ENCODE results near the gene AZIN2.
A peak's percentile ranks its signal among the peaks of the same experiment; 100 is the strongest.
"Not testable (repeated sequence)": the region's sequence is repeated elsewhere in the genome, so short reads cannot be mapped to it uniquely, and the experiment has no call there.

Gene AZIN2

GRCh38 chr1:33092438-33092837 is 11.5 kb downstream of the AZIN2 start:
- no peak for DNase-seq (ENCODE audit: extremely low spot score, insufficient read length, low read depth)
- FAIRE-seq = no peak

GRCh38 chr1:33093004-33093403 is 12.1 kb downstream of the AZIN2 start:
- FAIRE-seq (no peak), DNase-seq (ENCODE audit: extremely low spot score, insufficient read length, low read depth) (no peak)

- no peak for DNase-seq (ENCODE audit: extremely low spot score, insufficient read length, low read depth)
- no peak for FAIRE-seq
Measured at GRCh38 chr1:33094486-33094885, 13.5 kb downstream of the AZIN2 start.

- no peak for DNase-seq (ENCODE audit: extremely low spot score, insufficient read length, low read depth)
- FAIRE-seq = peak; percentile 74
Measured at GRCh38 chr1:33094971-33095604, 14.1 kb downstream of the AZIN2 start.

- no peak for DNase-seq (ENCODE audit: extremely low spot score, insufficient read length, low read depth)
- FAIRE-seq = no peak
Measured at GRCh38 chr1:33096363-33097005, 15.5 kb downstream of the AZIN2 start.

- DNase-seq (ENCODE audit: extremely low spot score, insufficient read length, low read depth) (no peak), FAIRE-seq (no peak)
Measured at GRCh38 chr1:33097137-33097611, 16.2 kb downstream of the AZIN2 start.

GRCh38 chr1:33097762-33098161 is 16.8 kb downstream of the AZIN2 start:
- FAIRE-seq (no peak), DNase-seq (ENCODE audit: extremely low spot score, insufficient read length, low read depth) (no peak)

- DNase-seq (ENCODE audit: extremely low spot score, insufficient read length, low read depth) (no peak), FAIRE-seq (no peak)
Measured at GRCh38 chr1:33098371-33098770, 17.4 kb downstream of the AZIN2 start.

GRCh38 chr1:33099290-33100118 is 18.6 kb downstream of the AZIN2 start:
- DNase-seq (ENCODE audit: extremely low spot score, insufficient read length, low read depth) = no peak
- FAIRE-seq = peak; percentile 67

- not testable (repeated sequence) for FAIRE-seq; DNase-seq (ENCODE audit: extremely low spot score, insufficient read length, low read depth)
Measured at GRCh38 chr1:33100119-33100415, 19.1 kb downstream of the AZIN2 start.

- FAIRE-seq (no peak), DNase-seq (ENCODE audit: extremely low spot score, insufficient read length, low read depth) (no peak)
Measured at GRCh38 chr1:33110477-33110876, 29.5 kb downstream of the AZIN2 start.

- DNase-seq (ENCODE audit: extremely low spot score, insufficient read length, low read depth) = no peak
- no peak for FAIRE-seq
Measured at GRCh38 chr1:33111965-33112364, 31.0 kb downstream of the AZIN2 start.

- DNase-seq (ENCODE audit: extremely low spot score, insufficient read length, low read depth) = no peak
- no peak for FAIRE-seq
Measured at GRCh38 chr1:33117440-33118085, 36.6 kb downstream of the AZIN2 start.

GRCh38 chr1:33118274-33118673 is 37.3 kb downstream of the AZIN2 start:
- DNase-seq (ENCODE audit: extremely low spot score, insufficient read length, low read depth) = no peak
- no peak for FAIRE-seq

- DNase-seq (ENCODE audit: extremely low spot score, insufficient read length, low read depth) (no peak), FAIRE-seq (no peak)
Measured at GRCh38 chr1:33119050-33119449, 38.1 kb downstream of the AZIN2 start.

GRCh38 chr1:33119532-33120217 is 38.7 kb downstream of the AZIN2 start:
- no peak for DNase-seq (ENCODE audit: extremely low spot score, insufficient read length, low read depth)
- FAIRE-seq = peak; percentile 56

GRCh38 chr1:33120436-33121231 is 39.7 kb downstream of the AZIN2 start:
- FAIRE-seq = no peak
- DNase-seq (ENCODE audit: extremely low spot score, insufficient read length, low read depth) = peak; percentile 15

- FAIRE-seq = no peak
Measured at GRCh38 chr1:33121728-33122127, 40.8 kb downstream of the AZIN2 start.

GRCh38 chr1:33122483-33123178 is 41.7 kb downstream of the AZIN2 start:
- no peak for FAIRE-seq
- no peak for DNase-seq (ENCODE audit: extremely low spot score, insufficient read length, low read depth)

More at GRCh38 chr1:33121728-33122127, 40.8 kb downstream of the AZIN2 start:
- no peak for DNase-seq (ENCODE audit: extremely low spot score, insufficient read length, low read depth)
